Suprapubic skin (tissue), 4 donors: ENCODE results near the gene RNF40. TPM values are rescaled to one million over a fixed set of nuclear protein-coding genes. Genes with fewer than 3 reads are reported as not detected.

ENCODE experiments used
- DNase-seq, 2 donors: peaks; one replicate each; pipeline ENCODE4 v3.0.0-alpha.2; 2019; ENCODE audit warnings: low spot score in 2 of 2
- H3K27ac ChIP-seq: fragments of 200-600 bp; sonication (generic); one replicate; pipeline ENCODE4 v1.5.1; 2019
- H3K27me3 ChIP-seq: fragments of 200-600 bp; sonication (generic); one replicate; pipeline ENCODE4 v1.5.1; 2019
- H3K36me3 ChIP-seq: fragments of 200-600 bp; sonication (generic); one replicate; pipeline ENCODE4 v1.5.1; 2019
- H3K4me1 ChIP-seq: fragments of 200-600 bp; sonication (generic); one replicate; pipeline ENCODE4 v1.5.1; 2019
- H3K4me3 ChIP-seq: fragments of 200-600 bp; sonication (generic); one replicate; pipeline ENCODE4 v1.5.1; 2019; ENCODE audit warnings: mild to moderate bottlenecking
- H3K9me3 ChIP-seq: fragments of 200-600 bp; sonication (generic); one replicate; pipeline ENCODE4 v1.5.1; 2019
- CTCF ChIP-seq, 2 donors: fragments of 200-600 bp in 1 of 2; fragments of 450-650 bp in 1 of 2; sonication (generic) in 1 of 2; IDR thresholded peaks; one replicate each; pipeline ENCODE4 v1.5.1; 2016 to 2019; ENCODE audit warnings: antibody characterized with exemption in 2 of 2, mild to moderate bottlenecking in 1 of 2, moderate library complexity in 1 of 2
- EP300 ChIP-seq: sonication (generic); formaldehyde crosslinking; IDR thresholded peaks from one replicate; pipeline ENCODE4 v1.6.1; 2017; ENCODE audit warnings: antibody characterized with exemption
- POLR2A ChIP-seq, 2 donors: fragments of 450-650 bp; IDR thresholded peaks; one replicate each; pipeline ENCODE4 v1.6.1; 2017; ENCODE audit warnings: antibody characterized with exemption in 2 of 2, mild to moderate bottlenecking in 2 of 2, moderate library complexity in 2 of 2
- POLR2AphosphoS5 ChIP-seq, 3 donors: sonication (generic); formaldehyde crosslinking; IDR thresholded peaks; one replicate each; pipeline ENCODE4 v1.6.1; 2017; ENCODE audit warnings: antibody characterized with exemption in 3 of 3
- WGBS: methylation state at CpG from one replicate; pipeline ENCODE4 v1.1.5; 2018; 5-methylcytosine and 5-hydroxymethylcytosine counted together
- total RNA-seq, 4 donors: library from RNA; depleted of rRNA; stranded (reverse); fragments of >200 nt; gene quantifications; one replicate each; pipeline ENCODE4 v1.1.0, GENCODE V29; 2016

Gene RNF40
- total RNA-seq, 4 donors from 2014 or later: 65.6 to 89.7 (median 76.5) TPM

- H3K9me3 ChIP-seq: no peaks in the 10 kb centered on the region
- no peak for DNase-seq
- H3K4me1 ChIP-seq: peaks cover 5% of the 10 kb centered on the region
- H3K27ac ChIP-seq: no peak overlapping the region
- peaks cover 90% of the 10 kb centered on the region for H3K36me3 ChIP-seq
- no peaks in the 10 kb centered on the region for H3K27me3 ChIP-seq
- TF ChIP-seq POLR2A (IDR thresholded peaks at IDR 0.05): no peak
- no peak overlapping the region for H3K4me3 ChIP-seq
- WGBS: 84% methylated on average over 23 of the region's 23 CpGs
These were observed 37.3 kb upstream of the RNF40 start for GRCh38 chr16:30724641-30725417.

GRCh38 chr16:30725418-30725792 is 36.7 kb upstream of the RNF40 start:
- TF ChIP-seq POLR2AphosphoS5 (IDR thresholded peaks at IDR 0.05) (no peak), EP300 (no peak), CTCF (IDR thresholded peaks at IDR 0.05) (no peak), POLR2A (IDR thresholded peaks at IDR 0.05) (no peak)
- no peak overlapping the region for H3K4me3 ChIP-seq
- H3K9me3 ChIP-seq: no peaks in the 10 kb centered on the region
- peaks cover 90% of the 10 kb centered on the region for H3K36me3 ChIP-seq
- 90% methylated on average over 3 of the region's 3 CpGs for WGBS
- H3K4me1 ChIP-seq: peaks cover 5% of the 10 kb centered on the region
- H3K27ac ChIP-seq: no peak overlapping the region
- DNase-seq: no peak
- no peaks in the 10 kb centered on the region for H3K27me3 ChIP-seq

DNA sequence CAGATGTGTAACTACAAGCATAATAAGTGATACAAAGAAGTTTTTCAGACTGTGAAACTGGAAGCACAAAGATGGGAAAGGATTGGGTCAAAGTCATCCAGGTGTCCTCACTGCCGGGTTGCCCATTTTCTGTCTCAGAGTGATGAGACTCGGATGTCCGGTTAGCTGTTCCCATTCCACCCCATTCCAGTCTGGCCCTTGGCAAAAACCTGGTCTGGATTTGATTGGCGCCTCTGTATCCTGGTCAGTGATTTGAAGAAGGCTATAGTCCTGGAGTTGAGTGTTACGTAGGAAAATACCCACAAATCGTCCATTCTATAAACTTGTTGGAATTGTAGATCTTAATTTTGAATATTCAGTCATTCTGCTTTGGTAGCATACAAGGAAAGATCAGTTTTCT is 33.8 kb upstream of the RNF40 start:
- DNase-seq: no peak
- no peaks in the 10 kb centered on the region for H3K27me3 ChIP-seq
- TF ChIP-seq POLR2AphosphoS5 (IDR thresholded peaks at IDR 0.05) (no peak), EP300 (no peak), CTCF (IDR thresholded peaks at IDR 0.05) (no peak), POLR2A (IDR thresholded peaks at IDR 0.05) (no peak)
- peaks cover 88% of the 10 kb centered on the region for H3K36me3 ChIP-seq
- peaks cover 5% of the 10 kb centered on the region for H3K4me1 ChIP-seq
- 93% methylated on average over 6 of the region's 6 CpGs for WGBS
- H3K27ac ChIP-seq: no peak overlapping the region
- H3K9me3 ChIP-seq: no peaks in the 10 kb centered on the region
- no peak overlapping the region for H3K4me3 ChIP-seq

DNA sequence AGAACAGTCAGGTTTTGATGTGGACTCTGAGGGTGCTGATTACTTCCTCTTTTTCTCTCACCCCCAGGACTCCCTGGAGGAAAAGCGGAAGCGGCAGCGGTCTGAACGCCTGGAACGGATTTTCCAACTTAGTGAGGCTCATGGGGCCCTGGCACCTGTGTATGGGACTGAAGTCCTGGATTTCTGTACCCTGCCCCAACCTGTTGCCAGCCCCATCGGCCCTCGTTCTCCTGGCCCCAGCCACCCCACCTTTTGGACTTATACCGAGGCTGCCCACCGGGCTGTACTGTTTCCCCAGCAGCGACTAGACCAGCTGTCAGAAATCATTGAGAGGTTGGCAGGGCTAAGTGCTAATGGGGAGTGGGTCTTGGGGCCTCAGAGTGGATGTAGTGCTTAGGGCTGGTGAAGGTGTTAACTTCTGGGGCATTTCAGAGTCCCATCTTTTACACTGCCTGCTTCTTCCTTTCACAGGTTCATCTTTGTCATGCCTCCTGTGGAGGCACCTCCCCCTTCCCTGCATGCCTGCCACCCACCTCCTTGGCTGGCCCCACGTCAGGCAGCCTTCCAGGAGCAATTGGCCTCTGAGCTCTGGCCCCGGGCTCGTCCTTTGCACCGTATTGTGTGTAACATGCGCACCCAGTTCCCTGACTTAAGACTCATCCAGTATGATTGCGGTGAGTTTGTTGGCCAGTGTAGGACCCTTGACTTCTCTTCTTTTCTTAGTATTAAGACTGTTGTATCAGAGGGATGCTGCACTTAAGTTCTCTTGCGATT is 33.0 kb upstream of the RNF40 start:
- WGBS: 74% methylated on average over 17 of the region's 17 CpGs
- Histone ChIP-seq H3K27ac (no peak overlapping the region), H3K4me1 (peaks cover 5% of the 10 kb centered on the region), H3K4me3 (no peak overlapping the region), H3K9me3 (no peaks in the 10 kb centered on the region), H3K36me3 (peaks cover 88% of the 10 kb centered on the region), H3K27me3 (no peaks in the 10 kb centered on the region)
- TF ChIP-seq POLR2A (IDR thresholded peaks at IDR 0.05) (no peak), EP300 (no peak), POLR2AphosphoS5 (IDR thresholded peaks at IDR 0.05) (no peak), CTCF (IDR thresholded peaks at IDR 0.05) (no peak)
- DNase-seq: no peak

GRCh38 chr16:30731411-30731810 is 30.7 kb upstream of the RNF40 start:
- Histone ChIP-seq H3K36me3 (peaks cover 87% of the 10 kb centered on the region), H3K27ac (no peak overlapping the region), H3K9me3 (no peaks in the 10 kb centered on the region), H3K4me1 (peaks cover 5% of the 10 kb centered on the region), H3K4me3 (no peak overlapping the region), H3K27me3 (no peaks in the 10 kb centered on the region)
- DNase-seq: no peak
- WGBS: 91% methylated on average over 3 of the region's 3 CpGs
- TF ChIP-seq POLR2AphosphoS5 (IDR thresholded peaks at IDR 0.05) (no peak), EP300 (no peak), CTCF (IDR thresholded peaks at IDR 0.05) (no peak), POLR2A (IDR thresholded peaks at IDR 0.05) (no peak)
